ENCODE data around the gene IL27RA. TPM values are rescaled to one million over a fixed set of nuclear protein-coding genes. Genes with fewer than 3 reads are reported as not detected.

The IL27RA gene
- total RNA-seq, 1 experiment from 2014 or later = 8.8 TPM

DNA sequence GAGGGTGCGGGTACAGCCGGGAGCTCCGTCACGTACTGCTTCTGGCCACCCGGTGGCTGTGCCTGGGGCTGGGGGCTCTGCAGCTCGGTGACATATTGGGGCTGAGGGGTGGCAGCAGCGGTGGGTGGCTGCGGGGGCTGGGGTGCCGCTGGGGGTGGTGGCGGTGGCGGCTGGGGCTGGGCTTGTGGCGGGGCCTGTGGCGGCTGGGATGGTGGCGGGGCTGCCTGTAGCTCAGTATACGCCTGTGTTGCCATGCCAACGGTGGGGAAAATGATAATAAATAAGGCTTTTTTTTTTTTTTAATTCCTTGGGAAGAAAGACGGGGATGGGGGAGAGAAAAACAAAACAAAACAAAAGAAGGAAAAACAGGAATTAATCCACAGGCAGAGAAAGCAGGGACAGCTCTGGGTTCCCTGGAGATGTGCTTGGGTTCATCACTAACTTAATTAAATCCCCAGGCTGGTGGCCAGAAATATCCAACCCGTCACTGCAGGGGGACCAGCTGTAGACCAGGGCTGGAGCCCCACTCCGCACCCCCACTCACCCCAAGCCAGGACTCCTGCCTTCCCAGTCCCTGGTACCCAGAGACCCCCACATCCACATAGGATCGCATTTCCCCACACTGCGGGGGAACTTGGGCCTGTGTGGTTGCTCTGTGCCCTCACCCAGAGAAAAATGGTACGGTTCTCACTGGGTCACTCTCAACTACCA, 37.8 kb upstream of the IL27RA start:
- peak; percentile 71 for DNase-seq
- no peaks in the 10 kb centered on the region; the same call in 1 of the 2 replicates for H3K36me3 ChIP-seq (replicated peaks; ENCODE audit: control insufficient read depth, insufficient read depth, low read length)
- H3K27me3 ChIP-seq (ENCODE audit: control insufficient read depth, insufficient read depth, low read length) = no peaks in the 10 kb centered on the region
- no peak overlapping the region for H3K4me3 ChIP-seq (ENCODE audit: insufficient read depth, low read depth, low read length)

DNA sequence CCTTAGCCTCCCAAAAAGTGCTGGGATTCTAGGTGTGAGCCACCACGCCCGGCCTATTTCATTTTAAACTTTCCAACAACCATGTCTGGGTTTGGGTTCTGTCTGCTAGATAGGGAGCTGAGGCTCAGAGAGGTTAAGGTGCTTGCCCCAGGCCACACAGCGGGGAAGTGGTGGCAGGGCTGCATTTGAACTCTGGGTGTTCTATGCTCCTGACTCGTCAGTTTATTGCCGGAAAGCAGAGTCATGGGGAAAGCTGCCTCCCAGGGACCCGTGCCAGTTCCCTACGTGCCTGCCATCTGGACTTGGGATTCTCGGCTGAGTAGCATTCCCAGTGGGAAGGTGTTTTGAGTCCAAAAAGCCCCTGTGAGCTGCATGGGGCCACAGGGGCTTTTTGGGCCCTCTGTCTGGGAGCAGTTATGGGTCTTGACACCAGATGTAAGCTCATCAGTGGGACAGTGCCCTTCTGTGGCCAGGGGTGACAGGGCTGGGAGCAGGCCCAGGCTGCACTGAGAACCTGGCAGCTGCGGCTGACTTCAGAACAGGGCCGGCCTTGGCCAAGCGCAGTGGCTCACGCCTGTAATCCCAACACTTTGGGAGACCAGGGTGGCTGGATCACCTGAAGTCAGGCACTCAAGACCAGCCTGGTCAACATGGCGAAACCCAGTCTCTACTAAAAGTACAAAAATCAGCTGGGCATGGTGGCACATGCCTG, 36.4 kb upstream of the IL27RA start:
- no peaks in the 10 kb centered on the region; the same call in 1 of the 2 replicates for H3K36me3 ChIP-seq (replicated peaks; ENCODE audit: control insufficient read depth, insufficient read depth, low read length)
- no peak overlapping the region for H3K4me3 ChIP-seq (ENCODE audit: insufficient read depth, low read depth, low read length)
- H3K27me3 ChIP-seq (ENCODE audit: control insufficient read depth, insufficient read depth, low read length) = no peaks in the 10 kb centered on the region
- DNase-seq = peak; percentile 29

DNA sequence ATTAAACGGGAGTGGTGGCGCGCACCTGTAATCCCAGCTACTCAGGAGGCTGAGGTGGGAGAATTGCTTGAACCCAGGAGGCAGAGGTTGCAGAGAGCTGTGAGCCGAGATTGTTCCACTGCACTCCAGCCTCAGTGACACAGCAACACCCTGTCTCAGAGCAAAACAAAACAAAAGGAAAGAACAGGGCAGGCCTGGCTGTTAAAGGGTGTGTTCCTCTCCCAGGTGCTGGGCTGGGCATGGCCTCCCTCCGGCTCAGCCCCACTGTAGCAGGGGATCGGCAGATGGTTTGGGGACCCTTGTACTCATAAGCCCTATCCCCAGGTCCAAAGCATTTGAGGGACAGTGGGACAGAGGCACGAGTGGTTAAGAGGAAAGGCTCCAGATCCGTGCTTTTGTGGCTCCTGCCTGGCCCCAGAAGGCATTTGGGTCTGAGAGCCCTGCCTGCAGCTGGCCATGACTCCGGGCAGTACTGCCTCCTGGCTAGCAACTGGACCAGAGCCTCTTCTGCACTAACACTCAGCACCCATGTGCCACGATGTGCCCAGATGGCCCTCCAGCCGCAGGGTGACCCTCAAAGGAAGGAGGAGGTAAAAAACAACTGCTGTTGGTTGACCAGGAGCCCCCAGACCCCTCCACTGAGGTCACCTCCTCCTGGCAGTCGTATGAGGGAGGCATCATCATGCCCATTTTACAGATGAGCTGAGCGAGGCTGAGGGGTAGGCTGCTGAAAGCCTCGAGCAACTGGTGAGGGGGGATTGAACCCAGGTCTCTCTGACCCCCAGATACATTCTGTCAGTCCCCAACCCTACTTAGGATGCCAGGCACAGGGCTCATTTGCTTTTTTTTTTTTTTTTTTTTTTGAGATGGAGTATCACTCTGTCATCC, 35.4 kb upstream of the IL27RA start:
- H3K36me3 ChIP-seq (replicated peaks; ENCODE audit: control insufficient read depth, insufficient read depth, low read length) = no peaks in the 10 kb centered on the region; the same call in none of the 2 replicates
- H3K4me3 ChIP-seq (ENCODE audit: insufficient read depth, low read depth, low read length) = no peak overlapping the region
- peak; percentile 35 for DNase-seq
- no peaks in the 10 kb centered on the region for H3K27me3 ChIP-seq (ENCODE audit: control insufficient read depth, insufficient read depth, low read length)

DNA sequence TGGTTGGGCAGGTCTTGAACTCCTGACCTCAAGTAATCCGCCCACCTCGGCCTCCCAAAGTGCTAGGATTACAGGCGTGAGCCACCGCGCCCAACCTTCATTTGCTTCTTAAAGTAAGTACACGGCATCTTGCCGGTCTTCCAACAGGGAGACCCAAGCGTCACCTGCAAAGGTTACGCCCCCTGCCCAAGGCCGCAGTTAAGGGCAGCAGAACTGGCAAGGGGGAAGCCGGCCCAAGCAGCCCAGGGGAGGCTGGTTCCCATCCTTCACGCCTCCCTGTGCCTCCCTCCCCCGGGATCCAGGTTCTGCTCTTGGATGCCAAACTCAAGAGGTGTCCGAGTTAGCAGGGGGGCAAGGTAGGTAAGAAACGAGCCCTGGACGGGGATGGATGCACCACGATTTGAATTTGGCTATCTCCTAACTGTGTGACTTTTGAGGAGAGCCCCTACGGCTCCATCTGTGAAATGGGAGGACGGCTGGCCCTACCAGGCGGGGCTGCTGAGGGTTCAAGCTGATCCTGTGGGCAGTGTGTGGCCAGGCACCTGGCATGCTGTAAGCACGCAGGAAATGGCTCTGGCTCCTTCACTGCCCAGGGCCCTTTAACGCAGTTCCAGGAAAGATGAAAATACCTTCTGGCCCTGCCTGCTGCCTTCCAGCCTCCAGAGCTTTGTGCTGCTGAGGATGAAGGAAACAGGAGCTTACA, 34.5 kb upstream of the IL27RA start:
- Histone ChIP-seq H3K27me3 (ENCODE audit: control insufficient read depth, insufficient read depth, low read length) (no peaks in the 10 kb centered on the region), H3K4me3 (ENCODE audit: insufficient read depth, low read depth, low read length) (no peak overlapping the region), H3K36me3 (replicated peaks; ENCODE audit: control insufficient read depth, insufficient read depth, low read length) (no peaks in the 10 kb centered on the region; the same call in none of the 2 replicates)
- DNase-seq = peak; percentile 45

DNA sequence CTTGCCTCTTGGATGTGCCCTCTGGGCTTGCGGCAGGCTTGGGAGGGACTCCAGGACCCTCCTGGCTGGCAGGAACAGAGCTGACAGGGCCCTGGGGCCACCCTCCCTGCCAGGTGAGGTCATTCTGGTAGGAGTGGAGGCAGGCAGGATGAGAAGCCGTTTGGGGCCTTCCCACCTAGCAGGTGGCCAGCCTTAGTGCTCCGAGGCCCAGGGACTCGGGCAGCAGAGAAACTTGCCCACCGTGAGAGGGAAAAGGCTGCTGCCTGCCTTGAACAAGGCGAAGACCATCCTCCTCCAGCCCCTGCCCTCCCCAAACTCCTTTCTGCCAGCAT, 34.0 kb upstream of the IL27RA start:
- DNase-seq = no peak
- Histone ChIP-seq H3K27me3 (ENCODE audit: control insufficient read depth, insufficient read depth, low read length) (no peaks in the 10 kb centered on the region), H3K4me3 (ENCODE audit: insufficient read depth, low read depth, low read length) (no peak overlapping the region), H3K36me3 (replicated peaks; ENCODE audit: control insufficient read depth, insufficient read depth, low read length) (no peaks in the 10 kb centered on the region; the same call in none of the 2 replicates)

DNA sequence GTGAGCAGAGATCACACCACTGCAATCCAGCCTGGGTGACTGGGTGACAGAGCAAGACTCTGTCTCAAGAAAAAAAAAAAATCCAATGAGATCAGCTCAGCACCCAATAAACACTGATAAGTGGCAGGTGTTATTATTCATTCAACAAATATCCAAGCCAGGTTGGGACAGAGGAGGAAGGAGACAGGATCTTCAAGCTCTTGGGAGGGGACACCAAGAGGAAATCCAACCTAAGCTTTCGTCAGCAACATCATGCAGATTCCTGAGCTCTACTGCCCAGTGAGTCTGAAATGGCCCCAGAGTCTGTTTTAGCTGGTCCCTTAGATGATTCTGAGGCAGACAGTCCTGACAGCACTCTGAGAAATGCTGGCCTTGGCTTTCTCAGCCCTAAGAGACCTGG, 33.1 kb upstream of the IL27RA start:
- Histone ChIP-seq H3K4me3 (ENCODE audit: insufficient read depth, low read depth, low read length) (no peak overlapping the region), H3K27me3 (ENCODE audit: control insufficient read depth, insufficient read depth, low read length) (no peaks in the 10 kb centered on the region), H3K36me3 (replicated peaks; ENCODE audit: control insufficient read depth, insufficient read depth, low read length) (no peaks in the 10 kb centered on the region; the same call in 1 of the 2 replicates)
- DNase-seq = no peak

DNA sequence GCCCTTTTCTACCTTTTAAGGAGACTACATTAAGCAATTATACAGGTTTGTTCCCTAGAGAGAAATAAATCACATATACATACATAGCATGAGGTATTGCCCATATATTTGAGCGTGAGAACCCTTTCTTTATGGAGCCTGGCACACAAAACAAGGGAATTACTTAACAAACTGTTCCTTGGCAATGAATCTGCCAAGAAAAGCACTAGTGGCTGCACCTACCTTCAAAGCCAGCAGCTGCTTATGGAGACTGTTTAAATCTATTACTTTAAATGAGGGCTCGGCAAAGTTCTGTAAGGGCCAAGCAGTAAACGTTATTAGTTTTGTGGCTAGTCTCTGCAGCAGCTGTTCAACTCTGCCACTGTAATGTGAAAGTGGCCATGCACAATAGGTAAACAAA, 32.5 kb upstream of the IL27RA start:
- no peak for DNase-seq
- Histone ChIP-seq H3K4me3 (ENCODE audit: insufficient read depth, low read depth, low read length) (no peak overlapping the region), H3K27me3 (ENCODE audit: control insufficient read depth, insufficient read depth, low read length) (no peaks in the 10 kb centered on the region), H3K36me3 (replicated peaks; ENCODE audit: control insufficient read depth, insufficient read depth, low read length) (no peaks in the 10 kb centered on the region; the same call in 1 of the 2 replicates)

DNA sequence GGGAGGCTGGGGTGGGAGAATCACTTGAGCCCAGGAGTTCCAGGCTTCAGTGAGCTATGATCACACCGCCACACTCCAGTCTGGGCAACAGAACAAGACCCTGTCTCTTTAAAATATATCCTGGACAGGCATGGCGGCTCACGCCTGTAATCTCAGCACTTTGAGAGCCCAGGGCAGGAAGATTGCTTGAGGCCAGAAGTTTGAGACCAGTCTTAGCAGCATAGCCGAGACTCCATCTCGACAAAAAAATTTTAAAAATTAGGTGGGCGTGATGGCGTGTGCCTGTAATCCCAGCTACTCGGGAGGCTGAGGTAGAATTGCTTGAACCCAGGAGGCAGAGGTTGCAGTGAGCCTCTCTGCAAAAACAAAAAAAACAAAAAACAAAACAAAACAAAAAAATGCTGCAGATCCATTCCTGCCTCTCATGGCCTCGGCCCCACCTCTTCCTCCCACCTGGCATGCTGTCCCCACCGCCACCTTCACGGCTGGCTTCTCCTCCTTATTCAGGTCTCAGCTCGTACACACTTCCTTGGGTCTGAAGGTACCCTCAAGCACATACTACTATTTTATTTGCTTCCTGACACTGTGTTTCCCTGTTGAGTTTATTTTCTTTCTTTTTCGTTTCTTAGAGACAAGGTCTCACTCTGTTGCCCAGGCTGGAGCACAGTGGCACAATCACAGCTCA, 30.7 kb upstream of the IL27RA start:
- no peak for DNase-seq
- Histone ChIP-seq H3K4me3 (ENCODE audit: insufficient read depth, low read depth, low read length) (no peak overlapping the region), H3K27me3 (ENCODE audit: control insufficient read depth, insufficient read depth, low read length) (no peaks in the 10 kb centered on the region), H3K36me3 (replicated peaks; ENCODE audit: control insufficient read depth, insufficient read depth, low read length) (no peaks in the 10 kb centered on the region; the same call in 1 of the 2 replicates)

DNA sequence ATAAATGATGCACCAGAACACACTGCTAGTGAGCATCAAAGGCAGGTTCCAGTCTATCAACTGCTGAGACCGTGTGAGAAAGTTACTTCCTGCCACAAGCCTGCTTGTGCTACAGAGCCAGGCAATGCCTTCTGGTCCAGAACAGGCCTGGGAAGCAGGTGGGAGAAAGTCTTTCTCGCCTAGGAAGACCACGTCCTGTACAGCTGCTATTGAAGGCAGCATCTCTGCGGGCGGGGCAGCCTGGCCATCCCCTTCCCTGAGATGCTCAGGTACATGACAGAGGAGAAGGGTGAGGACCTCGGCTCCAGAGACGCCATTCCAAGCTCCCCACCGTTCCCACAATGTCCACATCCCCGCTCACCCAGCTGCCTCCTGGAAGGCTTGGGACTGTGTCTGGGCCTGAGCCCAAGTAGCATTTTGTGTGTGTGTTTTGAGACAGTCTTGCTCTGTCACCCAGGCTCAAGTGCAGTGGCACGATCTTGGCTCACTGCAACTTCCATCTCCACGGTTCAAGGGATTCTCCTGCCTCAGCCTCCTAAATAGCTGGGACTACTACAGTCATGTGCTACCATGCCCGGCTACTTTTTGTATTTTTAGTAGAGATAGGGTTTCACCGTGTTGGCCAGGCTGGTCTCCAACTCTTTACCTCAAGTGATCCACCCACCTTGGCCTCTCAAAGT, 28.9 kb upstream of the IL27RA start:
- Histone ChIP-seq H3K36me3 (replicated peaks; ENCODE audit: control insufficient read depth, insufficient read depth, low read length) (no peaks in the 10 kb centered on the region; the same call in 1 of the 2 replicates), H3K27me3 (ENCODE audit: control insufficient read depth, insufficient read depth, low read length) (no peaks in the 10 kb centered on the region), H3K4me3 (ENCODE audit: insufficient read depth, low read depth, low read length) (no peak overlapping the region)
- no peak for DNase-seq

DNA sequence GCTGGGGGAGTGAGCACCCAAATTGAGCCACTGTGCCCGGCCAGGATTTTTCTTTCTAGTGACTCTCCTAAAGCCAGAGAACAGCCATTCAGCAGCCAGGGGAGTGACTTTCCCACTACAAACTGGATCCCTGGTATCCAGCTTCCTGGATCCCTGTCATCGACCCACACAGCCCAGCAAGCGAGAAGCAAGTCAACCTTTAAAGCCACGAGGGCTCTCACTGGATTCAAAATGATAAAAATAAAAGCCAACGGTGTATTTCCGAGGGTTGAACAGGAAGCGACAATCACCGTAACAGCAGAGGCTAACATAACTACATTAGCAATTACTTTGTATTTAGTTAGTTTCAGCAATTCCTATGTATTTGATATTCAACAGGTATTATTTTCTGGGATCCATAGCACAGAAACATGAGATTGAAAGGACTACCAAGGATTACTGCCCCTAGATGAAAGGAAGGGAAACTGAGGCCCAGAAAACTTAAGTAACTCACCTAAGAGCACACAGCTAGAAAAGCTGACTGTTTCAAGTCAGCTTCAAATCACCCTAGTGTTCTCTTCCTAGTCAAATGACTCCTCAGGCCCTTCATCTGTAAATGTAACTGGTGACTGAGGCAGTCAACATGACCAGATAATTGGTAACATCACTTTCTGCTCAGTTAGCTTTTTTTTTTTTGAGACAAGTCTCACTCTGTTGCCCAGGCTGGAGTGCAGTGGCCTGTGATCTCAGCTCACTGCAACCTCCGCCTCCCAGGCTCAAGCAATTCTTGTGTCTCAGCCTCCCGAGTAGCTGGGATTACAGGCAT, 28.1 kb upstream of the IL27RA start:
- H3K27me3 ChIP-seq (ENCODE audit: control insufficient read depth, insufficient read depth, low read length) = no peaks in the 10 kb centered on the region
- no peak overlapping the region for H3K4me3 ChIP-seq (ENCODE audit: insufficient read depth, low read depth, low read length)
- no peak for DNase-seq

DNA sequence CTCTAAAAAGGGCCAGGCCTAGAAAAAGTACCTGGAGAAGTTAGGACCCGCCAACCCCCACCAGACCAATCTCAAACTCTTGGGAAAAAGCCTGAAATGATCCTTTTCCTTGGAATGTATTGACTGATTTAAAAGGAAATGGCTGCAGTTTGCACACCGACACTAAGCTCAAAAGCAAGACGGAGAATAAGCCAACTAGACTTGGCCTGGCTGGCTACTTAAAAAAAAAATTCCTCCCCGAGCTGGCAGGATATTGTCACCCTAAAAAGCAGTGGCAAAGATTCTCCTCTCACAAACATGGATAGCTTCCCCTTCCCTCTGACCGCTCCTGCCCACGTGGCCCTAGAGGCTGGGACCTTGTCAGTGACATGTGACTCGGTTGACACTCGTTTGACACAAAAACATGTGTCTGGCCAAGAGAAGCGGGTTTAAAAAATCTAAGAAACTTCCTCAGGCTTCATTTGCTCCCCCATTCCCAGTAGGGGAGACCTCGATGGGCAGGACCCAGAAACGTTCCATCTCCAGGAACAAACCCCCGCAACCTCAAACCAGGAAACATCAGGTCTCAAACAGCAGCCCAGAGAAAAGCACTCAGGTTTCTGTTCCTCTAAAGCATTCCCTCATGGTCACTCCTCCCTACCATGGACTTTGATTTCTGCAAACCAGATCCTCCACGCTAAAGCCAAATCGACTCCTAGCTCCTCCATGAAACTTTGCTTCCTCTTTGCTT, 26.8 kb upstream of the IL27RA start:
- no peaks in the 10 kb centered on the region; the same call in 1 of the 2 replicates for H3K36me3 ChIP-seq (replicated peaks; ENCODE audit: control insufficient read depth, insufficient read depth, low read length)
- DNase-seq = no peak
- no peaks in the 10 kb centered on the region for H3K27me3 ChIP-seq (ENCODE audit: control insufficient read depth, insufficient read depth, low read length)
- no peak overlapping the region for H3K4me3 ChIP-seq (ENCODE audit: insufficient read depth, low read depth, low read length)

More for the DNA sequence above, 28.1 kb upstream of the IL27RA start:
- no peaks in the 10 kb centered on the region; the same call in 1 of the 2 replicates for H3K36me3 ChIP-seq (replicated peaks; ENCODE audit: control insufficient read depth, insufficient read depth, low read length)

DNA sequence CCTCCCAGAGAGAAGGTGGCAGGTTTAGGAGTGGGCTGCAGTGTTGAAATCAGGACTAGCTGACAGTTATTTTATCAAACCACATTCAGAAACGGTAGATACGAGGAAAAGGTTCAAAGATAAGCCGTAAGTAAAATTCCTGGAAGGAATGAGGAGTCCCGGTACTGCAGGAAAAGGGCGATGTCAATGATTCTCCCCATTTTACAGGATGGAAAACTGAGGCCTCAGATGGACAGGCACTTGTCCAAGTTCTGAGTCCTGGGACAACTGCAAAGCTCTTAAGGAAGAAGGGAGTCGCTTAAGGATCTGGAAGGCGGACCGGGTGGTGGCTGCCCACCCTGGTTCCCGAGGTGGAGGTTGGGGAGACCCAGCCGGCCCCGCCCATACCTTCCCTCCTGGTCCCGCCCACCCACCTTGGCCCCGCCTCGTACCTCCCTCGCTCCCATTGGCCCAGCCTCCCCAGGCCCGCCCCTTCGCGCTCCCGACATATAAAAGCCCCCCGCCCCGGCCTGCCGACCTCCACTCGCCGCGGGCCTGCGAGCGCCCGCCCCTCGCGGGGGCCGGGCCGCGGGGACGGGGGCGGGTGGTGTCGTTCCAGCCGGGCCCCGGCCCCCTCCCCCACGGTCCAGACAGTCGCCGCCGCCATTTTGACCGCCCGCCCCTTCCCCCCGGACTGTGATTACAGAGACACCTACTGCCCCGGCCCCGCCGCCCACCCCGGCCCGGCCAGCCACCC, 26.0 kb upstream of the IL27RA start:
- Histone ChIP-seq H3K4me3 (ENCODE audit: insufficient read depth, low read depth, low read length) (peak overlapping the region; percentile 75), H3K36me3 (replicated peaks; ENCODE audit: control insufficient read depth, insufficient read depth, low read length) (no peaks in the 10 kb centered on the region), H3K27me3 (ENCODE audit: control insufficient read depth, insufficient read depth, low read length) (no peaks in the 10 kb centered on the region)
- DNase-seq = peak; percentile 97

Measured in H7 (cell line).